Neuronal stem cell (in vitro differentiated cells): Measurements from ENCODE around the gene ZBTB44.

Source experiments
- DNase-seq: peaks from one replicate; pipeline ENCODE4 v3.0.0-alpha.2; 2013; ENCODE audit warnings: low spot score
- H2AFZ ChIP-seq: one replicate; pipeline ENCODE4 v1.6.1; 2013; ENCODE audit warnings: mild to moderate bottlenecking, low read length, inconsistent platforms
- H2AK5ac ChIP-seq: 2 replicates; pipeline ENCODE4 v1.6.1; 2013; ENCODE audit warnings: low read depth, mild to moderate bottlenecking, inconsistent platforms, low read length, moderate library complexity, mixed read lengths
- H2BK120ac ChIP-seq: 2 replicates; pipeline ENCODE4 v1.6.1; 2013; ENCODE audit warnings: low read depth, mild to moderate bottlenecking, inconsistent platforms, low read length, moderate library complexity, mixed read lengths
- H2BK12ac ChIP-seq: one replicate; pipeline ENCODE4 v1.6.1; 2013; ENCODE audit warnings: low read length, inconsistent platforms
- H2BK15ac ChIP-seq: 2 replicates; pipeline ENCODE4 v1.6.1; 2013; ENCODE audit warnings: mild to moderate bottlenecking, low read length, inconsistent platforms, mixed read lengths
- H2BK5ac ChIP-seq: one replicate; pipeline ENCODE4 v1.6.1; 2013; ENCODE audit warnings: inconsistent platforms, mild to moderate bottlenecking, low read length, moderate library complexity
- H3K14ac ChIP-seq: one replicate; pipeline ENCODE4 v1.6.1; 2013; ENCODE audit warnings: low read length, inconsistent platforms
- H3K18ac ChIP-seq: 2 replicates; pipeline ENCODE4 v1.6.1; 2013; ENCODE audit warnings: low read length, inconsistent platforms
- H3K23ac ChIP-seq: 2 replicates; pipeline ENCODE4 v1.6.1; 2013; ENCODE audit warnings: low read depth, mild to moderate bottlenecking, mixed read lengths, low read length, inconsistent platforms; ENCODE audit not compliant: poor library complexity
- H3K27ac ChIP-seq: replicated peaks from 3 replicates; pipeline ENCODE4 v1.5.1; 2013; ENCODE audit warnings: low read length, inconsistent platforms
- H3K27me3 ChIP-seq, 3 experiments: 2 replicates each; pipeline ENCODE4 v1.6.1; 2013; ENCODE audit warnings: low read length in 3 of 3, mild to moderate bottlenecking in 2 of 3, inconsistent platforms in 1 of 3, low read depth in 1 of 3, mixed read lengths in 1 of 3, moderate library complexity in 1 of 3; ENCODE audit not compliant: control insufficient read depth in 3 of 3, insufficient read depth in 3 of 3
- H3K36me3 ChIP-seq, 2 donors: replicated peaks in 1 of 2; 2 replicates each; pipeline ENCODE4 v1.6.1; 2013; ENCODE audit warnings: low read length in 2 of 2; ENCODE audit not compliant: control insufficient read depth in 2 of 2, insufficient read depth in 2 of 2
- H3K4ac ChIP-seq: 2 replicates; pipeline ENCODE4 v1.6.1; 2013; ENCODE audit warnings: inconsistent platforms, mild to moderate bottlenecking, low read length, moderate library complexity
- H3K4me1 ChIP-seq, 2 donors: 1 replicate in 1 of 2; 2 replicates in 1 of 2; pipeline ENCODE4 v1.6.1; 2013; ENCODE audit warnings: low read length in 2 of 2, low read depth in 1 of 2; ENCODE audit not compliant: control insufficient read depth in 2 of 2, insufficient read depth in 1 of 2
- H3K4me2 ChIP-seq: one replicate; pipeline ENCODE4 v1.6.1; 2013; ENCODE audit warnings: mild to moderate bottlenecking, low read length, inconsistent platforms; ENCODE audit not compliant: insufficient read depth, poor library complexity, severe bottlenecking
- H3K4me3 ChIP-seq, 2 donors: 2 replicates each; pipeline ENCODE4 v1.5.1; 2013; ENCODE audit warnings: low read length in 2 of 2, mild to moderate bottlenecking in 2 of 2, inconsistent platforms in 1 of 2, moderate library complexity in 1 of 2
- H3K79me1 ChIP-seq: one replicate; pipeline ENCODE4 v1.6.1; 2013; ENCODE audit warnings: low read depth, mild to moderate bottlenecking, inconsistent platforms, low read length, moderate library complexity
- H3K9ac ChIP-seq: one replicate; pipeline ENCODE4 v1.6.1; 2013; ENCODE audit warnings: mild to moderate bottlenecking, low read depth, low read length, inconsistent platforms; ENCODE audit not compliant: poor library complexity
- H3K9me3 ChIP-seq, 2 donors: replicated peaks in 1 of 2; 2 replicates each; pipeline versions ENCODE3 to v1.6.1; 2013; ENCODE audit warnings: low read length in 2 of 2, mild to moderate bottlenecking in 2 of 2, inconsistent platforms in 1 of 2, low read depth in 1 of 2, mixed read lengths in 1 of 2, moderate library complexity in 1 of 2; ENCODE audit not compliant: control insufficient read depth in 2 of 2, insufficient read depth in 1 of 2
- H4K8ac ChIP-seq: one replicate; pipeline ENCODE4 v1.6.1; 2013; ENCODE audit warnings: low read depth, mild to moderate bottlenecking, inconsistent platforms, low read length, moderate library complexity
- H4K91ac ChIP-seq: one replicate; pipeline ENCODE4 v1.6.1; 2013; ENCODE audit warnings: low read length, low read depth, mild to moderate bottlenecking, inconsistent platforms; ENCODE audit not compliant: poor library complexity
- WGBS, 2 donors: extraction: QIAGEN DNeasy Blood & Tissue Kit; methylation state at CpG; one replicate each; pipeline ENCODE4 v1.1.7; 2013; ENCODE audit warnings: missing lambda C conversion rate in 2 of 2, mixed read lengths in 1 of 2; ENCODE audit not compliant: insufficient read length in 2 of 2, insufficient replicate concordance in 1 of 2; ENCODE audit errors: extremely low coverage in 2 of 2; 5-methylcytosine and 5-hydroxymethylcytosine counted together

ZBTB44 gene

DNA sequence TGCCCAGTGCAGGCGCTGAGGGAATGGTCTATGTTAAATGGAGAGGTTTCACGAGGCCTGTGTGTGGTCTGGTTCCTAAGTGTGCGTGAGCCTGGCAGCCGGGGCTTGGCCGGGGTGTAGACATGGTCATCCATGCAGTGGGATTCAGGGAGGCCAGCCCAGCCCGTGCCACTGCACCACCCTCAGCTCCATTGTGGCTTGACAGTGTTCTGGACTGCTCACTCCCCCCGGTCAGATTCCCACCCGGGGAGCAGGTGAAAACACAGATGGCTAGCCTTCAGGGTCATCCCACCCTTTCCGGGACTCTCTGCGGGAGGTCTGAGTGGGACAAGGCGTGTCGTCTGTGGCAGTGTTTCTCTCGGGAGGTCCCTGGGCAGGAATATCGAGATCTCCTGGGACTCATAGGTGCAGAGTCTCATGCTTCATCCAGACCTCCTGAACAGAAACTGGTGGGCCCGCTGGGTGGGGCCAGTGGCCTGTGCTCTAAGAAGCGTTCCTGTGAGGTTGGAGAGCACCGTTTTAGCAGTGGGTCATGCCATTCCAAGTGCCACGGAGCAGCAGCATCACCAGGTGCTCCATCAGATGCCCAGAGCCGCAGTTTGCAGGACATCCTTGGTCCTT is 102.8 kb downstream of the ZBTB44 start:
- no peak overlapping the region for H3K27ac ChIP-seq
- no peak overlapping the region for H3K18ac ChIP-seq
- H3K4me2 ChIP-seq, result no peak overlapping the region
- no peak overlapping the region for H2BK120ac ChIP-seq
- no peaks in the 10 kb centered on the region for H3K79me1 ChIP-seq
- no peak overlapping the region for H2BK15ac ChIP-seq
- H3K4me1 ChIP-seq, result peaks cover 0 to 5% of the 10 kb centered on the region in 2 donors
- no peak overlapping the region for H3K9ac ChIP-seq
- no peak overlapping the region for H3K4me3 ChIP-seq
- H2AK5ac ChIP-seq, result peak overlapping the region; percentile 31
- DNase-seq, result no peak
- H2AFZ ChIP-seq, result no peak overlapping the region
- WGBS, 2 donors, result no CpG with 5 or more reads among the region's 19 CpGs
- no peak overlapping the region for H3K23ac ChIP-seq
- H3K27me3 ChIP-seq, result peaks cover 0 to 53% (median 5%) of the 10 kb centered on the region in 3 experiments
- no peak overlapping the region for H3K14ac ChIP-seq
- H2BK12ac ChIP-seq, result no peak overlapping the region
- no peak overlapping the region for H2BK5ac ChIP-seq
- H4K91ac ChIP-seq, result no peak overlapping the region
- peaks cover 0 to 2% of the 10 kb centered on the region in 2 donors for H3K9me3 ChIP-seq
- no peaks in the 10 kb centered on the region for H3K36me3 ChIP-seq
- no peak overlapping the region for H4K8ac ChIP-seq
- peak overlapping the region; percentile 7 for H3K4ac ChIP-seq

DNA sequence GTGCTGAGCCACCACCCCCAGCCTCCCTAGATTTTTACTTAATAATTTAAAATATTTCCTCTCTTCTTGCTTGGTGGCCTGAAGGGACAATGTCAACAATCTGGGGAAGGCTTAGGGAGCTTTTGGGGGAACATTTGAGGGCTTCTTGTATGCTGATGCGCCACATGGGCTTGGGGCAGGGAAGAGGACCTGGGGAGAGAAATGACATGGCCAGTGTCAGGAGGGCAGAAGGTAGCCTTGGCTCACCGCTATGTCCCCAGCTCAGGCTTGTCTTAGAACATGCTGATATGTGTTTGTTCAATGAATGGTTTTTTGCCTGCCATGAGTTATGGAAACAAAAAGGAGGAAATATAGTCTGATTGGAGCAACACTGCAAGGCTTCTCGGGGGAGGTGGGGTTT is 103.6 kb downstream of the ZBTB44 start:
- H2AK5ac ChIP-seq, result no peak overlapping the region
- peaks cover 0 to 53% (median 5%) of the 10 kb centered on the region in 3 experiments for H3K27me3 ChIP-seq
- no peak overlapping the region for H3K27ac ChIP-seq
- no peak overlapping the region for H3K23ac ChIP-seq
- H2AFZ ChIP-seq, result no peak overlapping the region
- H3K4me1 ChIP-seq, result no peaks in the 10 kb centered on the region
- H4K8ac ChIP-seq, result no peak overlapping the region
- H3K14ac ChIP-seq, result no peak overlapping the region
- H3K4me3 ChIP-seq, result no peak overlapping the region
- no peak overlapping the region for H2BK15ac ChIP-seq
- H3K79me1 ChIP-seq, result no peaks in the 10 kb centered on the region
- no peak for DNase-seq
- peaks cover 0 to 2% of the 10 kb centered on the region in 2 donors for H3K9me3 ChIP-seq
- H3K18ac ChIP-seq, result no peak overlapping the region
- no peak overlapping the region for H3K4ac ChIP-seq
- no peak overlapping the region for H2BK12ac ChIP-seq
- no peaks in the 10 kb centered on the region for H3K36me3 ChIP-seq
- H3K9ac ChIP-seq, result no peak overlapping the region
- H3K4me2 ChIP-seq, result no peak overlapping the region
- H4K91ac ChIP-seq, result no peak overlapping the region
- no CpG with 5 or more reads among the region's 3 CpGs for WGBS, 2 donors
- no peak overlapping the region for H2BK120ac ChIP-seq
- no peak overlapping the region for H2BK5ac ChIP-seq

DNA sequence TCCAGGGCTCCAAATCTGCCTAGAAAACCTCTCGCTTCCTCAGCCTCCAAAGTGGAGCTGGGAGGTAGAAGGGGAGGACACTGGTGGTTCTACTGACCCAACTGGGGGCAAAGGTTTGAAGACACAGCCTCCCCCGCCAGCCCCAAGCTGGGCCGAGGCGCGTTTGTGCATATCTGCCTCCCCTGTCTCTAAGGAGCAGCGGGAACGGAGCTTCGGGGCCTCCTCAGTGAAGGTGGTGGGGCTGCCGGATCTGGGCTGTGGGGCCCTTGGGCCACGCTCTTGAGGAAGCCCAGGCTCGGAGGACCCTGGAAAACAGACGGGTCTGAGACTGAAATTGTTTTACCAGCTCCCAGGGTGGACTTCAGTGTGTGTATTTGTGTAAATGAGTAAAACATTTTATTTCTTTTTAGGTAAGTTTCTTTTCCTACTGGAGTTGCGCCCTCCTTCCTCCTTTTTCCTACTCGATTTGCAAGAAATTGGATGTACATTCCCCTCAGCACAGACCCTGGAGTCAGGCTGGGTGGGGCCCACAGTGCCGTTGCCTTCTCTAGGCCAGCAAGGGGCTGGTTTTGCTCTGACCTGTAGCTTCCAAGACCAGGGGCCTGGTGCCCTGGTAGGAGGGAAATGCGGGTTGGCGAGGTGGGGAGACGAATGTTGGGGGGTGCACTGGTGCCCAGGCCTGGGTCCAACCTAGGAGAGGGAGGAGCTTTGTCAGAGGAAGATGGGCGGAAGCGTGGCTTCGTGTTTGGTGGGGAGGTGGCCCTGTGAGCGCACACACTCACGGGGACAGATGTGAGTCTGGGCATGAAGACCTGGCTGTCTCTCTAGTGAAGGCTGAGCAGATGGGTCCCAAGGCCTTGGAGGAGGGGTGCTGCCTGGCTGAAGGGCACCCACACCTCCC is 104.5 kb downstream of the ZBTB44 start:
- Histone ChIP-seq H3K4me3 (no peak overlapping the region), H3K27ac (no peak overlapping the region), H3K23ac (peak overlapping the region; percentile 26), H2BK5ac (peak overlapping the region; percentile 48), H3K9ac (no peak overlapping the region), H3K79me1 (no peaks in the 10 kb centered on the region), H3K9me3 (peaks cover 0 to 2% of the 10 kb centered on the region in 2 donors), H3K27me3 (peaks cover 0 to 48% (median 5%) of the 10 kb centered on the region in 3 experiments), H3K14ac (no peak overlapping the region), H4K8ac (no peak overlapping the region), H3K18ac (peak overlapping the region; percentile 58), H2AFZ (no peak overlapping the region), H2BK12ac (no peak overlapping the region), H2AK5ac (no peak overlapping the region), H4K91ac (peak overlapping the region; percentile 15), H3K4ac (peak overlapping the region; percentile 80), H2BK15ac (no peak overlapping the region), H3K4me1 (no peaks in the 10 kb centered on the region), H2BK120ac (no peak overlapping the region), H3K4me2 (no peak overlapping the region), H3K36me3 (no peaks in the 10 kb centered on the region)
- no CpG with 5 or more reads among the region's 23 CpGs for WGBS, 2 donors
- DNase-seq, result no peak
